Stimulated activated CD4-positive, alpha-beta T cell treated with anti-CD3 and anti-CD28 coated beads, Interleukin-4, amount 100 ng/mL, for 1 hour (primary cell): ENCODE measurements around the gene MYO1B.

ENCODE experiments used
- DNase-seq: peaks from one replicate; pipeline ENCODE4 v3.0.0-alpha.2; 2020

Gene MYO1B

GRCh38 chr2:191369034-191369433, 123.8 kb downstream of the MYO1B start:
- no peak for DNase-seq

- DNase-seq: no peak
These were observed 129.2 kb downstream of the MYO1B start for GRCh38 chr2:191374366-191374765.

GRCh38 chr2:191374939-191375338, 129.7 kb downstream of the MYO1B start:
- DNase-seq: no peak

- no peak for DNase-seq
These were observed 131.9 kb downstream of the MYO1B start for GRCh38 chr2:191376981-191377629.

- no peak for DNase-seq
These were observed 134.2 kb downstream of the MYO1B start for GRCh38 chr2:191379375-191379774.

- no peak for DNase-seq
These were observed 137.6 kb downstream of the MYO1B start for GRCh38 chr2:191382801-191383200.

- DNase-seq: no peak
These were observed 138.3 kb downstream of the MYO1B start for GRCh38 chr2:191383486-191383885.

GRCh38 chr2:191384829-191385228, 139.6 kb downstream of the MYO1B start:
- no peak for DNase-seq

- DNase-seq: no peak
These were observed 140.4 kb downstream of the MYO1B start for GRCh38 chr2:191385416-191386160.

GRCh38 chr2:191386938-191387536, 141.8 kb downstream of the MYO1B start:
- DNase-seq: no peak

GRCh38 chr2:191389288-191389687, 144.1 kb downstream of the MYO1B start:
- no peak for DNase-seq

GRCh38 chr2:191391171-191391570, 146.0 kb downstream of the MYO1B start:
- DNase-seq: no peak

- no peak for DNase-seq
These were observed 148.8 kb downstream of the MYO1B start for GRCh38 chr2:191394043-191394442.

GRCh38 chr2:191396794-191397193, 151.6 kb downstream of the MYO1B start:
- no peak for DNase-seq

- DNase-seq: no peak
These were observed 154.4 kb downstream of the MYO1B start for GRCh38 chr2:191399601-191400000.

- DNase-seq: no peak
These were observed 156.1 kb downstream of the MYO1B start for GRCh38 chr2:191401287-191401686.

- DNase-seq: no peak
These were observed 157.9 kb downstream of the MYO1B start for GRCh38 chr2:191402966-191403565.

GRCh38 chr2:191404568-191404991, 159.4 kb downstream of the MYO1B start:
- no peak for DNase-seq

- no peak for DNase-seq
These were observed 160.3 kb downstream of the MYO1B start for GRCh38 chr2:191405546-191405945.

- no peak for DNase-seq
These were observed 165.6 kb downstream of the MYO1B start for GRCh38 chr2:191410646-191411436.

GRCh38 chr2:191411472-191411871, 166.3 kb downstream of the MYO1B start:
- no peak for DNase-seq

GRCh38 chr2:191412353-191412752, 167.1 kb downstream of the MYO1B start:
- no peak for DNase-seq

- no peak for DNase-seq
These were observed 169.9 kb downstream of the MYO1B start for GRCh38 chr2:191415101-191415500.
